OCI-LY3 (cell line): ENCODE measurements around the gene DYRK3.

ENCODE experiments used
- EZH2phosphoT487 ChIP-seq: fragments of 200-600 bp; shearing (Covaris generic); IDR thresholded peaks from 2 replicates; pipeline ENCODE4 v1.6.1; 2018; ENCODE audit warnings: antibody characterized with exemption, mixed run types, low read depth
- TF ChIP-seq, protein P1 (sequence below): fragments of 200-600, 300-600 bp; sonication (generic); IDR thresholded peaks from 2 replicates; pipeline ENCODE4 v1.5.1; 2014; ENCODE audit warnings: antibody characterized with exemption, low read length, low read depth

DNA sequence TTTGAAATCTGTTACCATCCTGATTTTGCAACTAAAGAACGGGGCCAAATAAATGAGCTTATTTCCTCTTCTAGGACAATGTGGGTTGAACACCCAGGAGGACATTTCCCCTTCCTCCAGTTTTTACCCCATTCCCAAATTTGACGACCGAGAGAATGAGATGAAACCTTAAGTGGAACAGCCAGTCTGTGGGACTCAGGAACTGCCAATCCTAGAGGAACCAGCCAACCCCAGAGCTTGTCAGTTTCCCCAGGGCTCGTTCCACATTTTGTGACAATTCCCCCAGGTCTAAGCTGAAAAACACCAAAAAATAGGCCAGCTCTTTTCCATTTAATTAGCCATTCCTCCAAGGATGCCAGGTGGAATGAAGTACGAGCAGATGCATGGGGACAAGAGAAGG lies 28.0 kb downstream of the DYRK3 start:
- TF ChIP-seq, protein P1, sequence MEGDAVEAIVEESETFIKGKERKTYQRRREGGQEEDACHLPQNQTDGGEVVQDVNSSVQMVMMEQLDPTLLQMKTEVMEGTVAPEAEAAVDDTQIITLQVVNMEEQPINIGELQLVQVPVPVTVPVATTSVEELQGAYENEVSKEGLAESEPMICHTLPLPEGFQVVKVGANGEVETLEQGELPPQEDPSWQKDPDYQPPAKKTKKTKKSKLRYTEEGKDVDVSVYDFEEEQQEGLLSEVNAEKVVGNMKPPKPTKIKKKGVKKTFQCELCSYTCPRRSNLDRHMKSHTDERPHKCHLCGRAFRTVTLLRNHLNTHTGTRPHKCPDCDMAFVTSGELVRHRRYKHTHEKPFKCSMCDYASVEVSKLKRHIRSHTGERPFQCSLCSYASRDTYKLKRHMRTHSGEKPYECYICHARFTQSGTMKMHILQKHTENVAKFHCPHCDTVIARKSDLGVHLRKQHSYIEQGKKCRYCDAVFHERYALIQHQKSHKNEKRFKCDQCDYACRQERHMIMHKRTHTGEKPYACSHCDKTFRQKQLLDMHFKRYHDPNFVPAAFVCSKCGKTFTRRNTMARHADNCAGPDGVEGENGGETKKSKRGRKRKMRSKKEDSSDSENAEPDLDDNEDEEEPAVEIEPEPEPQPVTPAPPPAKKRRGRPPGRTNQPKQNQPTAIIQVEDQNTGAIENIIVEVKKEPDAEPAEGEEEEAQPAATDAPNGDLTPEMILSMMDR = no peak
- TF ChIP-seq EZH2phosphoT487 = no peak
